HL-60 (cell line): ENCODE measurements around the gene TMEM63C.

Experiments used
- POLR2AphosphoS5 ChIP-seq: IDR thresholded peaks from 2 replicates; pipeline ENCODE4 v1.6.1; 2012; ENCODE audit warnings: low read depth
- SPI1 ChIP-seq: IDR thresholded peaks from 2 replicates; pipeline ENCODE4 v1.6.1; 2012; ENCODE audit warnings: low read depth, mild to moderate bottlenecking, borderline replicate concordance
- TF ChIP-seq, protein P1 (sequence below): IDR thresholded peaks from one replicate; pipeline ENCODE4 v1.5.1; 2011; ENCODE audit warnings: low read length, control low read depth, inconsistent platforms; ENCODE audit not compliant: insufficient read depth
- TF ChIP-seq, protein P2 (sequence below): IDR thresholded peaks from 2 replicates; pipeline ENCODE4 v1.6.1; 2012; ENCODE audit warnings: low read depth; ENCODE audit not compliant: insufficient replicate concordance

GRCh38 chr14:77276295-77276935 is 94.8 kb downstream of the TMEM63C start:
- TF ChIP-seq, protein P1, sequence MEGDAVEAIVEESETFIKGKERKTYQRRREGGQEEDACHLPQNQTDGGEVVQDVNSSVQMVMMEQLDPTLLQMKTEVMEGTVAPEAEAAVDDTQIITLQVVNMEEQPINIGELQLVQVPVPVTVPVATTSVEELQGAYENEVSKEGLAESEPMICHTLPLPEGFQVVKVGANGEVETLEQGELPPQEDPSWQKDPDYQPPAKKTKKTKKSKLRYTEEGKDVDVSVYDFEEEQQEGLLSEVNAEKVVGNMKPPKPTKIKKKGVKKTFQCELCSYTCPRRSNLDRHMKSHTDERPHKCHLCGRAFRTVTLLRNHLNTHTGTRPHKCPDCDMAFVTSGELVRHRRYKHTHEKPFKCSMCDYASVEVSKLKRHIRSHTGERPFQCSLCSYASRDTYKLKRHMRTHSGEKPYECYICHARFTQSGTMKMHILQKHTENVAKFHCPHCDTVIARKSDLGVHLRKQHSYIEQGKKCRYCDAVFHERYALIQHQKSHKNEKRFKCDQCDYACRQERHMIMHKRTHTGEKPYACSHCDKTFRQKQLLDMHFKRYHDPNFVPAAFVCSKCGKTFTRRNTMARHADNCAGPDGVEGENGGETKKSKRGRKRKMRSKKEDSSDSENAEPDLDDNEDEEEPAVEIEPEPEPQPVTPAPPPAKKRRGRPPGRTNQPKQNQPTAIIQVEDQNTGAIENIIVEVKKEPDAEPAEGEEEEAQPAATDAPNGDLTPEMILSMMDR: no peak
- no peak for TF ChIP-seq POLR2AphosphoS5
- TF ChIP-seq, protein P2, sequence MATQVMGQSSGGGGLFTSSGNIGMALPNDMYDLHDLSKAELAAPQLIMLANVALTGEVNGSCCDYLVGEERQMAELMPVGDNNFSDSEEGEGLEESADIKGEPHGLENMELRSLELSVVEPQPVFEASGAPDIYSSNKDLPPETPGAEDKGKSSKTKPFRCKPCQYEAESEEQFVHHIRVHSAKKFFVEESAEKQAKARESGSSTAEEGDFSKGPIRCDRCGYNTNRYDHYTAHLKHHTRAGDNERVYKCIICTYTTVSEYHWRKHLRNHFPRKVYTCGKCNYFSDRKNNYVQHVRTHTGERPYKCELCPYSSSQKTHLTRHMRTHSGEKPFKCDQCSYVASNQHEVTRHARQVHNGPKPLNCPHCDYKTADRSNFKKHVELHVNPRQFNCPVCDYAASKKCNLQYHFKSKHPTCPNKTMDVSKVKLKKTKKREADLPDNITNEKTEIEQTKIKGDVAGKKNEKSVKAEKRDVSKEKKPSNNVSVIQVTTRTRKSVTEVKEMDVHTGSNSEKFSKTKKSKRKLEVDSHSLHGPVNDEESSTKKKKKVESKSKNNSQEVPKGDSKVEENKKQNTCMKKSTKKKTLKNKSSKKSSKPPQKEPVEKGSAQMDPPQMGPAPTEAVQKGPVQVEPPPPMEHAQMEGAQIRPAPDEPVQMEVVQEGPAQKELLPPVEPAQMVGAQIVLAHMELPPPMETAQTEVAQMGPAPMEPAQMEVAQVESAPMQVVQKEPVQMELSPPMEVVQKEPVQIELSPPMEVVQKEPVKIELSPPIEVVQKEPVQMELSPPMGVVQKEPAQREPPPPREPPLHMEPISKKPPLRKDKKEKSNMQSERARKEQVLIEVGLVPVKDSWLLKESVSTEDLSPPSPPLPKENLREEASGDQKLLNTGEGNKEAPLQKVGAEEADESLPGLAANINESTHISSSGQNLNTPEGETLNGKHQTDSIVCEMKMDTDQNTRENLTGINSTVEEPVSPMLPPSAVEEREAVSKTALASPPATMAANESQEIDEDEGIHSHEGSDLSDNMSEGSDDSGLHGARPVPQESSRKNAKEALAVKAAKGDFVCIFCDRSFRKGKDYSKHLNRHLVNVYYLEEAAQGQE: no peak
- TF ChIP-seq SPI1: no peak
